ENCODE measurements around the gene AP3D1.
A peak's percentile ranks its signal among the peaks of the same experiment; 100 is the strongest.

Gene AP3D1

GRCh38 chr19:2084993-2085720 is 66.2 kb downstream of the AP3D1 start:
- peak; percentile 81 to 85 for DNase-seq (ENCODE audit: low read depth in 2 of 2)

- DNase-seq (ENCODE audit: low read depth in 2 of 2): peak; percentile 38 to 48
Measured at GRCh38 chr19:2083174-2083854, 68.1 kb downstream of the AP3D1 start.

GRCh38 chr19:2081873-2082810 is 69.2 kb downstream of the AP3D1 start:
- DNase-seq (ENCODE audit: low read depth in 2 of 2): peak in 1 of 2 donors; percentile 32

DNA sequence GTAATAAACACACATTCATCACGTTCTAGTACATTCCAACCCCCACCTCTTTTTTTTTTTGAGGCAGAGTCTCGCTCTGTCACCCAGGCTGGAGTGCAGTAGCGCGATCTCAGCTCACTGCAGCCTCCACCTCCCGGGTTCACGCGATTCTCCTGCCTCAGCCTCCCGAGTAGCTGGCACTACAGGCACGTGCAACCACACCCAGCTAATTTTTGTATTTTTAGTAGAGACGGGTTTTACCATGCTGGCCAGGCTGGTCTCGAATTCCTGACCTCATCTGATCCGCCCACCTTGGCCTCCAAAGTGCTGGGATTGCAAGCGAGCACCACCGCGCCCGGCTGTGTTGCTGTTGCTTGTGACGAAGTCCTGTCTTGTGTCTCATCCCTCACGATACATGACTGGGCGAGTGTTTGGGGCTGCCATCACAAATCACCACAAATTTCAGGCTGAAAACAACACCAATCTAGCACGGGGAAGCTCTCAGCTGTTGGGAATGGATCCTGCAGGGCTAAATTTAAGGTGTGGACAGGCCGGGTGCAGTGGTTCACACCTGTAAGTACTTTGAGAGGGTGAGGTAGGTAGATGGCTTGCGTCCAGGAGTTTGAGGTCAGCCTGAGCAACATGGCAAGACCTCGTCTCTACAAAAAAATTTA is 70.9 kb downstream of the AP3D1 start:
- DNase-seq (ENCODE audit: low read depth in 2 of 2): no peak

DNA sequence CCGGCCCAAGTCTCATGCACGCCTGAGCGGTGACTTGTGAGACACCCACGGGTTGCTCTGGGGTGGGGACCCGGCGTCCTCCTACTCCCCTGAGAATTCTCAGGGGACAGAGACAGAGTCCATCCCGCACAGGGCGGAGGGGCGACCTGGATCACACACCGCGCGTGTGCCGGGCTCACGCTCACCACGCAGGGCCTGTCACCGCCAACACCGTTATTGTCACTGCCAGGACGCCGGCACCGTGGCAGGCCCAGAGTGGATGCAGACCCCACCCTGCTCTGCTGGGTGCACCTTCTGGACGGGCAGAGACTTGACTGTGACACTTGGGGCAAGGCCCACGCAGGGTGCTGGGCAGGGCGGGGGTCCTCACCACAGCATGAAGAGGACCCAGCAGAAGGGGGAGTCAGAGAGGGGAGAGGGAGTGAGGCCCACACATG is 71.5 kb downstream of the AP3D1 start:
- no peak for DNase-seq (ENCODE audit: low read depth in 2 of 2)

DNA sequence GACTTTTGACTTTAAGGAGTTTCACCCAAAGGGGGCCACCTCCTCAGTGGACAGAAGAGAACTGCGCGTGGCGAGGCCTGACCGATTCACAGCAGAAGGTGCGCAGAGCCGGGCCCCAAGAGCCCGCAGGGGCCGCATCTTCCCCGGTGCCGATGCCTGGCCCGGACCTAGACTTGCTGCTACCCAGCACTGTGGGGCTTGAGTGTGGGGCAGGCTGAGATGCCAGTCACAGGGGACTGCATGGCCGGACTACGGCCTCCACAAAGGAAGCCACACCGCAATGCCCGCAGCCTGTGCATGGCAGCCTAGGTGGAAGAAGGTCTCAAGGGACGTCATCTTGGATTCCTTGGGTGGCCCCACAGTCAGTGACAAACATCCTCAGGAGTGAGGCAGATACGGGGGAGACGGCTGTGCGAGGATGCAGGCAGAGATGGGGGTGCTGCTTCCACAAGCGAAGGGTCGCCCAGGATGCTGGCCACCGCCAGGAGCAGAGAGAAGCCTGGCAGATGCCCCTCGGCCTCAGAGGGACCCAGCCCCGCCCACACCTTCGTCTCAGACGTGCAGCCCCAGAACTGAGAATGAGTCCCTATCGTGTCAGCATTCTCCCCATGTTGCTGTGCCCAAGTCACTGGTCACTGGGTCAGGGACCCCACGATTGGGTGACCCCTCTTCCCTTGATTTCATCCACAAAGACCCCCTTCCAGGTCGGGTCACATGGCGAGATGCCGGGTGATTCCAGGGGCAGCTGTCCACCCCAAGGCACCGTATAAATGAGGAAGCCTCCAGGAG is 72.1 kb downstream of the AP3D1 start:
- DNase-seq (ENCODE audit: low read depth in 2 of 2): no peak

GRCh38 chr19:2077833-2078619 is 73.3 kb downstream of the AP3D1 start:
- DNase-seq (ENCODE audit: low read depth in 2 of 2): no peak

DNA sequence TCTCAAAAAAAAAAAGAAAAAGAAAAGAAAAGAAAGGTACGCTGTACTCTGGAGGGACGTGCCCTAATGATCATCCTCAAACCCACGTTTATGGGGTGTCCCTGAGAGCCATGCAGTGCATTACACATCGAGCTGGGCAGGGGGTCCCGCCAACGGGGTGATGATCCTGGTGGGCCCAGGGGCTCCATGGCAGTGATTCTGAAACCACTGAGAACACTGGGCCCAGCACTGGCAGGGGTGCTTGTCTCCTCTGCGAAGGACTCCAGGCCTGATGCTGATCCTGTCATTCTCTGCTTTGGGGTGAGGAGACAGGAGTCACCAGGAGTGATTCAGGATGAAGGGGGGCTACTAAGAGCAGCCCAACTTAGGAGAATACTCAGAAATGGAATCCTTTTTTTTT is 74.0 kb downstream of the AP3D1 start:
- DNase-seq (ENCODE audit: low read depth in 2 of 2): no peak

GRCh38 chr19:2076526-2076944 is 74.8 kb downstream of the AP3D1 start:
- DNase-seq (ENCODE audit: low read depth in 2 of 2): no peak

DNA sequence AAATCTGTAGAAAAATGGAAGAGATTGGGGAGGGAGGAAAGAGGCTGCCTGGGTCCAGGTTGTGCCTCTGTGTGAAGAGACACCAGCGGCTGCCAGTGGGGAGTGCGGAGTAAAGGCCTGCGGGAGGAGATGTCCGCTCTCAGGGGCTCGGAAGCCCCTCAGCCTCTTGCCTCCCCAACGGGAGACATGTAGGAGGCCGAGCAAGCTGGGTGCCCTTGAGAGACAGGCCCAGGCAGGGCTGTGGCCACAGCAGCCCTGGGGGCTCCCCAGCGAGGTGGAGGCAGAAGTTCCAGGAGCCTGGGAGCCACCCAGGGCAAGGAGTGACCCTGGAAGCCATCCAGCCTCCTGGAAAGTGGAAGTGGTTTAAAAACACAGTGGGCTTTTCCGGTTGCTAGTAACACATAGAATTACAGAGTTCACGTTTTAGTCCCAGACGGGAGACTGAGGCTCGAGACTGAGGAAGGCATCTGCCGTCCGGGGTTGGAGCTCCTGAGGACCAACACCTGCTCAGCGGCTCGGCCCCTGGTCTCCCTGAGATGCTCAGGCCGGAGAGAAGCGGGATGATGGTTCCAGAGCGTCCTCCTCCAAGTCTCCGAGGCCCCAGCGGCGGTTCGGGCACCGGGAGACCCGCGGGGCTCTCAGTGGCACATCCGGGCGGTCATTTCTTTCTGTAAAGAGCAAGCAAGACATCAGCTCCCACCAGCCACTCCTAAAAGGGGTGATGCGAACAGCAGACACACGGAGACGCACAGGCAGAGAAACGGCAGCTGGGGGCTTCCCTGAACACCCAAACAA is 78.4 kb downstream of the AP3D1 start:
- DNase-seq (ENCODE audit: low read depth in 2 of 2): no peak

DNA sequence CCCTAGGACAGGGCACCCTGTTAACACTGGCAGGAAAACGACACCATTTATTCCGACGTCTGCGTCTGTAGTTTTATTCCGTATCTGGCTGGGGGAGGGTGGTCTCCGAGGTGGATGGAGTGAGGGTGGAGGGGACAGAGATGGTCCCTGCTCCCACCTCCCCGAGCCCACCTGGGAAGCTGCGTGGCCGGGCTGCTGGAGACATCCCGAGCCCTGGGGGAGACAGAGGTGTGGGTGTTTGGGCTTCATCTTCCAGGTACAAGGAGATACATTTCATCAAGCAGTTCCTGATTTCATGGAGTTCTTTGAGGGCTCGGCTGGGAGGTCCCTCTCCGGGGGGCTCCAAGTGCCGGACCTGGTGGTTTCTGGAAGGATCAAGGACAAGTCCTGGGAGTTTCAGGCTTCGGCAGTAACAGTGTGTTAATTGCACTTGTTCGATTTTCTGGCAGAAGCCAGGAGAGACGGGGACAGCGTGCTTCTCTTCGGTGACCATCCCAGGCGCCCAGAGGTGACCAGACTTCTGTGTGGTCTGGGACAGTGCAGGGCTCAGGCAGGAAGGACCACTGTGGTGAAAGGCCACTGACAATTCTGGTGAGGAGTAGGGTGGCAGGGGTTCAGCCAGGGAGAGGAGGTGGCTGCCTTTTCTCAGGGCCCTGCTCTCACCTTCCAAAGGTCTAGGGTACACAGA is 80.2 kb downstream of the AP3D1 start:
- DNase-seq (ENCODE audit: low read depth in 2 of 2): no peak

- no peak for DNase-seq (ENCODE audit: low read depth in 2 of 2)
Measured at GRCh38 chr19:2070436-2070827, 80.9 kb downstream of the AP3D1 start.

- DNase-seq (ENCODE audit: low read depth in 2 of 2): no peak
Measured at GRCh38 chr19:2064788-2065524, 86.4 kb downstream of the AP3D1 start.

GRCh38 chr19:2064395-2064787 is 87.0 kb downstream of the AP3D1 start:
- DNase-seq (ENCODE audit: low read depth in 2 of 2): no peak

DNA sequence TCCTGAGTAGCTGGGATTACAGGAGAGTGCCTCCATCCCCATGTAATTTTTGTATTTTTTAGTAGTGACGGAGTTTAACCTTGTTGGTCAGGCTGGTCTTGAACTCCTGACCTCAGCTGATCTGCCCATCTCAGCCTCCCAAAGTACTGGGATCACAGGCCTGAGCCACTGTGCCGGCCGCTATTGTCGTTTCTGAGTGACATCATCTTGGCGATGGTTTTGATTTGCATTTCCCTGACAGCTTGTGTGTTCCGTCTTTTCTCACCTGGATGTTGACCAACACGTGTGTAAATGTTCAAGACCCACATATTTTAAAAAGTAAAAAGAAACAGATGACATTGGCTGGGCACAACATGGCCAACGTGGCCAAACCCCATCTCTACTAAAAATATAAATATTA is 87.5 kb downstream of the AP3D1 start:
- no peak for DNase-seq (ENCODE audit: low read depth in 2 of 2)

- no peak for DNase-seq (ENCODE audit: low read depth in 2 of 2)
Measured at GRCh38 chr19:2062770-2063169, 88.6 kb downstream of the AP3D1 start.

DNA sequence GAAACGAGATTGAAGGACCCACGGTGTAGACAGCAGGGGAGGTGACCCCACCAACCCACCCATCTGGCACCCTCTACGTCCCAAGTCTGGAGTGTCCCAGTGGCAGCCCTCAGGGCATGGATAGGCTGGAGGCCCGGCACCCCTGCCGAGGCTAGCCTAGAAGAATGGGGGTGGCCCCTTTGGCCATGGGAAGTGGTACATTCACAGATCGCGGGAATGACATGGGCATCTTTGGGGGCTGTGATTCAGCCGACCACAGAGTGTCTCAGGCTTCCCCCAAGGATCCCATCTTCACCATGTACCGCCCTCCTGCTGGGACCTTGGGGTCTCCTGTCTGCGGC is 89.0 kb downstream of the AP3D1 start:
- DNase-seq (ENCODE audit: low read depth in 2 of 2): no peak

Data from stimulated activated CD8-positive, alpha-beta memory T cell treated with anti-CD3 and anti-CD28 coated beads, Interleukin-7, amount 100 ng/mL, for 1 hour (primary cell).